Chondrocyte (in vitro differentiated cells): ENCODE results near the gene FSTL5. TPM values are rescaled to one million over a fixed set of nuclear protein-coding genes. Genes with fewer than 3 reads are reported as not detected.
A peak's percentile ranks its signal among the peaks of the same experiment; 100 is the strongest.

Experiments
- DNase-seq: peaks from one replicate; pipeline ENCODE4 v3.0.0; 2021; ENCODE audit warnings: mixed read lengths, low spot score
- H3K27ac Mint-ChIP-seq: one replicate; pipeline ENCODE4 v1.8.0; 2021; ENCODE audit warnings: mild to moderate bottlenecking, moderate library complexity, mixed read lengths; ENCODE audit not compliant: unreplicated experiment
- H3K27me3 Mint-ChIP-seq: 2 replicates; pipeline ENCODE4 v1.8.0; 2021; ENCODE audit warnings: low read depth, mixed read lengths
- H3K36me3 Mint-ChIP-seq: 2 replicates; pipeline ENCODE4 v1.8.0; 2021; ENCODE audit warnings: low read depth, mixed read lengths
- H3K4me1 Mint-ChIP-seq: 2 replicates; pipeline ENCODE4 v1.8.0; 2021; ENCODE audit warnings: low read depth, mild to moderate bottlenecking, mixed read lengths
- H3K4me3 Mint-ChIP-seq: one replicate; pipeline ENCODE4 v1.8.0; 2021; ENCODE audit warnings: mild to moderate bottlenecking, moderate library complexity, mixed read lengths; ENCODE audit not compliant: unreplicated experiment
- H3K9me3 Mint-ChIP-seq: 2 replicates; pipeline ENCODE4 v1.8.0; 2021; ENCODE audit warnings: low read depth, mixed read lengths
- total RNA-seq: library from RNA; stranded (reverse); gene quantifications from 3 replicates; pipeline ENCODE4 v1.2.1, GENCODE V29; 2021
- TF ChIP-seq, protein P1 (sequence below): fragments of 200-600 bp; sonication (generic); IDR thresholded peaks from 2 replicates; pipeline ENCODE4 v1.5.0; 2021; ENCODE audit warnings: antibody characterized with exemption, mild to moderate bottlenecking, moderate library complexity

FSTL5 gene
- total RNA-seq, 1 donor from 2014 or later: not detected

- no peaks in the 10 kb centered on the region for H3K36me3 Mint-ChIP-seq
- H3K9me3 Mint-ChIP-seq: peaks cover 5% of the 10 kb centered on the region
- no peaks in the 10 kb centered on the region for H3K4me1 Mint-ChIP-seq
- no peaks in the 10 kb centered on the region for H3K27me3 Mint-ChIP-seq
- H3K27ac Mint-ChIP-seq: no peak overlapping the region
- no peak for DNase-seq
- TF ChIP-seq, protein P1, sequence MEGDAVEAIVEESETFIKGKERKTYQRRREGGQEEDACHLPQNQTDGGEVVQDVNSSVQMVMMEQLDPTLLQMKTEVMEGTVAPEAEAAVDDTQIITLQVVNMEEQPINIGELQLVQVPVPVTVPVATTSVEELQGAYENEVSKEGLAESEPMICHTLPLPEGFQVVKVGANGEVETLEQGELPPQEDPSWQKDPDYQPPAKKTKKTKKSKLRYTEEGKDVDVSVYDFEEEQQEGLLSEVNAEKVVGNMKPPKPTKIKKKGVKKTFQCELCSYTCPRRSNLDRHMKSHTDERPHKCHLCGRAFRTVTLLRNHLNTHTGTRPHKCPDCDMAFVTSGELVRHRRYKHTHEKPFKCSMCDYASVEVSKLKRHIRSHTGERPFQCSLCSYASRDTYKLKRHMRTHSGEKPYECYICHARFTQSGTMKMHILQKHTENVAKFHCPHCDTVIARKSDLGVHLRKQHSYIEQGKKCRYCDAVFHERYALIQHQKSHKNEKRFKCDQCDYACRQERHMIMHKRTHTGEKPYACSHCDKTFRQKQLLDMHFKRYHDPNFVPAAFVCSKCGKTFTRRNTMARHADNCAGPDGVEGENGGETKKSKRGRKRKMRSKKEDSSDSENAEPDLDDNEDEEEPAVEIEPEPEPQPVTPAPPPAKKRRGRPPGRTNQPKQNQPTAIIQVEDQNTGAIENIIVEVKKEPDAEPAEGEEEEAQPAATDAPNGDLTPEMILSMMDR: peak; percentile 34
- no peak overlapping the region for H3K4me3 Mint-ChIP-seq
These were observed 461.5 kb downstream of the FSTL5 start for GRCh38 chr4:161702287-161702686.

DNA sequence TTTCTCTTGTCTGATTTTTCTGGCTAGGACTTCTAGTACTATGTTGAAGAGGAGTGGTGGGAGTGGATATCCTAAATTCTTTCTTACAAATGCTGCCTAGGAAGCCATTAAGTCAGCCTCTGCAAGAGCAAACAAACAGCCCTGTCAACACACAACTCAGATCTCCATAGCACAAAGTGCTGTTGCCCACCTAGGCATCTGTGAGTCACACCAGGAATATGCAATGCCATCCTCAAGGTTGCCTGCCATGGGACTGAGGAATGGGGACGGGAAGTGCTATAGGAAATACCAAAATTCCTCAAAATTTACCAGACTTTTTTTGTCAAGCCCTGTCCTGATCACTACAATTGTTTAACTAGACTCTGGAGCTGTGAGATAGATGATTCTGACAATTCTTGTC is 466.9 kb downstream of the FSTL5 start:
- Mint-ChIP-seq H3K4me3 (no peak overlapping the region), H3K27ac (no peak overlapping the region), H3K27me3 (no peaks in the 10 kb centered on the region), H3K9me3 (peaks cover 3% of the 10 kb centered on the region), H3K36me3 (no peaks in the 10 kb centered on the region), H3K4me1 (peaks cover 6% of the 10 kb centered on the region)
- TF ChIP-seq, protein P1: no peak
- no peak for DNase-seq

DNA sequence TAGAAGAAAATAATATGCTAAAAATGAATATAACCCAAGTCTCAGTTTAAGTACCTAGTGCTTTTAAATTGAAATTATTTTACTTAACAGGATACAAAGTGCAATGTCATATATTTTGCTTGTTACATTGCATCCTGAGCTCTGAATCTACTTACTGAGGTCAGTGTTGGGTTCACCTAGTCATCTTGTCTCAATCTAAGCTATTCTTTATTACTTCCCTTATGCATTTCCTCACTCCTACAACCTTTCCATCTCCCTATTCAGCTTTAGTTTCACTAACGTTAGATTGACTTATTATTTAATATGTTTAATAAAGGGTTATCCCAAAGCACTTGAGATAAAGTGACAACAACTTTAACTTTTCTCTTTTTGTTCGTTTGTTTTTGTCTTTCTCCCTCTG is 483.7 kb downstream of the FSTL5 start:
- peaks cover 2% of the 10 kb centered on the region for H3K27me3 Mint-ChIP-seq
- no peaks in the 10 kb centered on the region for H3K36me3 Mint-ChIP-seq
- peaks cover 3% of the 10 kb centered on the region for H3K9me3 Mint-ChIP-seq
- no peak overlapping the region for H3K27ac Mint-ChIP-seq
- TF ChIP-seq, protein P1: no peak
- no peaks in the 10 kb centered on the region for H3K4me1 Mint-ChIP-seq
- no peak overlapping the region for H3K4me3 Mint-ChIP-seq
- no peak for DNase-seq

DNA sequence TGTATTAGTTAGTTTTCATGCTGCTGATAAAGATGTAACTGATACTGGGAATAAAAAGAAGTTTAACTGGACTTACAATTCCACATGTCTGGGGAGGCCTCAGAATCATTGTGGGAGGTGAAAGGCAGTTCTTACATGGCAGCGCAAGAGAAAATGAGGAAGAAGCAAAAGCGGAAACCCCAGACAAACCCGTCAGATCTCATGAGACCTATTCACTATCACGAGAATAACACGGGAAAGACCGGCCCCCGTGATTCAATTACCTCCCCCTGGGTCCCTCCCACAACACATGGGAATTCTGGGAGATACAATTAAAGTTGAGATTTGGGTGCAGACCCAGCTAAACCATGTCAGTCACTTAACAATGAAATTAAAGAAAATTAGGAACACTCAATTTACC is 499.1 kb downstream of the FSTL5 start:
- H3K4me3 Mint-ChIP-seq: no peak overlapping the region
- no peak for DNase-seq
- no peaks in the 10 kb centered on the region for H3K36me3 Mint-ChIP-seq
- no peak overlapping the region for H3K27ac Mint-ChIP-seq
- H3K9me3 Mint-ChIP-seq: no peaks in the 10 kb centered on the region
- TF ChIP-seq, protein P1: no peak
- H3K4me1 Mint-ChIP-seq: no peaks in the 10 kb centered on the region
- H3K27me3 Mint-ChIP-seq: peaks cover 24% of the 10 kb centered on the region

- Mint-ChIP-seq H3K4me3 (no peak overlapping the region), H3K9me3 (no peaks in the 10 kb centered on the region), H3K27me3 (peaks cover 21% of the 10 kb centered on the region), H3K4me1 (no peaks in the 10 kb centered on the region), H3K27ac (no peak overlapping the region), H3K36me3 (no peaks in the 10 kb centered on the region)
- TF ChIP-seq, protein P1: no peak
- DNase-seq: no peak
These were observed 500.0 kb downstream of the FSTL5 start for GRCh38 chr4:161663844-161664243.
